HepG2 (cell line): ENCODE measurements around the gene PHF19. TPM values are rescaled to one million over a fixed set of nuclear protein-coding genes. Genes with fewer than 3 reads are reported as not detected.

Experiments used
- ATAC-seq: fragments of 200-7000 bp; cut with Tn5 transposase; 3 replicates; pipeline ENCODE4 v1.9.1; 2020; ENCODE audit warnings: mild to moderate bottlenecking, moderate library complexity
- BruUV-seq: library from RNA; stranded (reverse); fragments of 400-500 nt; replicated peaks from 2 replicates; lab custom pipeline; 2021; lab: Mats Ljungman, UMichigan
- CTCF ChIA-PET: fragments of 300-600 bp; formaldehyde crosslinking; extraction: SDS; loops from one replicate; lab custom pipeline; 2021; ENCODE audit warnings: low total read pairs, inconsistent platforms, low intra/inter-chr PET ratio; lab: Yijun Ruan, JAX
- POLR2A ChIA-PET: fragments of 350-600 bp; sonication (Branson Sonifier 250); formaldehyde crosslinking; loops from one replicate; lab custom pipeline; 2020; ENCODE audit warnings: antibody characterized with exemption, inconsistent platforms; lab: Yijun Ruan, JAX
- DNase-seq: peaks from one replicate; pipeline ENCODE4 v3.0.0-alpha.2; 2015; ENCODE audit warnings: low spot score
- FAIRE-seq: peaks from 3 replicates; lab custom pipeline; 2011; peaks lifted over from hg19 to GRCh38; lab: Jason Lieb, UNC
- H2AFZ ChIP-seq: one replicate; pipeline ENCODE4 v1.6.1; 2011; ENCODE audit warnings: low read length, inconsistent platforms
- H3K27ac ChIP-seq: fragments of 300-600 bp; 3 replicates; pipeline ENCODE4 v1.8.0; 2011; ENCODE audit warnings: mixed run types, mild to moderate bottlenecking, mixed read lengths, low read length, inconsistent platforms; ENCODE audit not compliant: insufficient read depth; ENCODE audit errors: extremely low read length
- H3K27me3 ChIP-seq, 2 experiments: fragments of 200-600 bp in 1 of 2; 2 replicates in 1 of 2; 3 replicates in 1 of 2; pipeline versions ENCODE4 v1.6.0 to v1.8.0; 2011; ENCODE audit warnings: low read length in 2 of 2, mild to moderate bottlenecking in 2 of 2, moderate library complexity in 2 of 2, inconsistent platforms in 1 of 2; ENCODE audit not compliant: insufficient read depth in 2 of 2, control insufficient read depth in 1 of 2
- H3K36me3 ChIP-seq, 2 experiments: fragments of 200-600 bp in 1 of 2; replicated peaks in 1 of 2; 2 replicates in 1 of 2; 3 replicates in 1 of 2; pipeline versions ENCODE4 v1.5.1 to v1.8.0; 2011; ENCODE audit warnings: low read length in 2 of 2, inconsistent platforms in 1 of 2; ENCODE audit not compliant: insufficient read depth in 2 of 2, control insufficient read depth in 1 of 2
- H3K4me1 ChIP-seq: 2 replicates; pipeline ENCODE4 v1.5.1; 2012; ENCODE audit warnings: low read length, inconsistent platforms; ENCODE audit not compliant: insufficient read depth
- H3K4me2 ChIP-seq: 2 replicates; pipeline ENCODE4 v1.6.0; 2011; ENCODE audit warnings: low read depth, low read length, inconsistent platforms
- H3K4me3 ChIP-seq, 3 experiments: fragments of 200-600 bp in 1 of 3; sonication (generic), shearing (Covaris generic) in 1 of 3; replicated peaks in 1 of 3; 2 replicates each; pipeline ENCODE4 v1.5.1; 2011 to 2016; ENCODE audit warnings: low read length in 3 of 3, inconsistent platforms in 2 of 3, low read depth in 2 of 3, mild to moderate bottlenecking in 2 of 3, control low read depth in 1 of 3, mixed read lengths in 1 of 3; ENCODE audit not compliant: insufficient read depth in 1 of 3
- H3K79me2 ChIP-seq: one replicate; pipeline ENCODE4 v1.6.1; 2011; ENCODE audit warnings: low read length, inconsistent platforms; ENCODE audit not compliant: insufficient read depth
- H3K9ac ChIP-seq: 2 replicates; pipeline ENCODE4 v1.6.0; 2011; ENCODE audit warnings: mild to moderate bottlenecking, low read depth, low read length, inconsistent platforms; ENCODE audit not compliant: insufficient read depth
- H3K9me3 ChIP-seq: 2 replicates; pipeline ENCODE4 v1.5.1; 2012; ENCODE audit warnings: mild to moderate bottlenecking, low read length
- H4K20me1 ChIP-seq: 2 replicates; pipeline ENCODE4 v1.6.0; 2011; ENCODE audit warnings: inconsistent platforms, mild to moderate bottlenecking, low read length, moderate library complexity; ENCODE audit not compliant: insufficient read depth
- MTF2 ChIP-seq: sonication (generic); formaldehyde crosslinking; IDR thresholded peaks from 2 replicates; pipeline ENCODE4 v1.5.0; 2020; ENCODE audit warnings: missing genetic modification reagents, borderline replicate concordance
- SCMH1 ChIP-seq: sonication (generic); formaldehyde crosslinking; IDR thresholded peaks from 2 replicates; pipeline ENCODE4 v1.9.0; 2021; ENCODE audit warnings: missing genetic modification reagents, mild to moderate bottlenecking, borderline replicate concordance
- TCF12 ChIP-seq, 2 experiments: fragments of 450-650 bp in 1 of 2; sonication (generic) in 1 of 2; formaldehyde crosslinking in 1 of 2; IDR thresholded peaks; 2 replicates each; pipeline versions ENCODE4 v1.6.1 to v1.8.0; 2017 to 2022; ENCODE audit warnings: antibody characterized with exemption in 1 of 2, mild to moderate bottlenecking in 1 of 2, missing genetic modification reagents in 1 of 2, moderate library complexity in 1 of 2
- ZNF12 ChIP-seq: sonication (generic); formaldehyde crosslinking; IDR thresholded peaks from 2 replicates; pipeline ENCODE4 v1.5.0; 2020; ENCODE audit warnings: missing genetic modification reagents
- ZNF296 ChIP-seq: sonication (generic); formaldehyde crosslinking; conservative IDR thresholded peaks from 2 replicates; pipeline ENCODE4 v1.5.0; 2020; ENCODE audit warnings: mild to moderate bottlenecking, missing genetic modification reagents
- WGBS: methylation state at CpG from one replicate; pipeline ENCODE4 v1.1.6; 2017; ENCODE audit warnings: low lambda C conversion rate; 5-methylcytosine and 5-hydroxymethylcytosine counted together
- in situ Hi-C: cut with HindIII; loops from 2 replicates; pipeline ENCODE4 v1.10.0; 2017; ENCODE audit warnings: low pct_unique_long_range_greater_than_20kb; ENCODE audit not compliant: extremely low pct_ligation_motif_present
- intact Hi-C: fragments of 100-400 bp; cut with micrococcal nuclease; formaldehyde crosslinking; loops from one replicate; pipeline ENCODE4 v1.10.0; 2022; ENCODE audit not compliant: unreplicated experiment
- polyA plus RNA-seq, 8 experiments: library from polyadenylated mRNA; depleted of rRNA in 3 of 8; stranded (reverse) in 7 of 8; unstranded in 1 of 8; fragments of >200 nt; fragmentation: Illumina TruSeq in 4 of 8; extraction: Trizol in 4 of 8; gene quantifications; 2 replicates each; pipeline versions ENCODE4 v1.2.1 to v1.2.3, GENCODE V29; 2011 to 2016; ENCODE audit warnings: low read depth in 4 of 8, missing spikeins in 1 of 8, mixed read lengths in 1 of 8; ENCODE audit not compliant: insufficient read depth in 1 of 8
- total RNA-seq, 5 experiments: library from RNA; depleted of rRNA; stranded (reverse); fragments of >200 nt; fragmentation: Illumina TruSeq; extraction: Trizol; gene quantifications; 2 replicates each; pipeline ENCODE4 v1.2.3, GENCODE V29; 2016; ENCODE audit warnings: low read depth in 1 of 5
- TF ChIP-seq, protein P1 (sequence below): sonication (generic); formaldehyde crosslinking; IDR thresholded peaks from 2 replicates; pipeline ENCODE4 v1.4.0; 2020; ENCODE audit warnings: missing genetic modification reagents
- TF ChIP-seq, protein P2 (sequence below): IDR thresholded peaks from 2 replicates; pipeline ENCODE4 v1.6.1; 2016

Gene PHF19
- total and polyA plus RNA-seq, 2 of the 13 experiments (the other 11 are each of a cell fraction or from before 2014, with no cell fraction given) = 29.7 to 41.3 TPM

DNA sequence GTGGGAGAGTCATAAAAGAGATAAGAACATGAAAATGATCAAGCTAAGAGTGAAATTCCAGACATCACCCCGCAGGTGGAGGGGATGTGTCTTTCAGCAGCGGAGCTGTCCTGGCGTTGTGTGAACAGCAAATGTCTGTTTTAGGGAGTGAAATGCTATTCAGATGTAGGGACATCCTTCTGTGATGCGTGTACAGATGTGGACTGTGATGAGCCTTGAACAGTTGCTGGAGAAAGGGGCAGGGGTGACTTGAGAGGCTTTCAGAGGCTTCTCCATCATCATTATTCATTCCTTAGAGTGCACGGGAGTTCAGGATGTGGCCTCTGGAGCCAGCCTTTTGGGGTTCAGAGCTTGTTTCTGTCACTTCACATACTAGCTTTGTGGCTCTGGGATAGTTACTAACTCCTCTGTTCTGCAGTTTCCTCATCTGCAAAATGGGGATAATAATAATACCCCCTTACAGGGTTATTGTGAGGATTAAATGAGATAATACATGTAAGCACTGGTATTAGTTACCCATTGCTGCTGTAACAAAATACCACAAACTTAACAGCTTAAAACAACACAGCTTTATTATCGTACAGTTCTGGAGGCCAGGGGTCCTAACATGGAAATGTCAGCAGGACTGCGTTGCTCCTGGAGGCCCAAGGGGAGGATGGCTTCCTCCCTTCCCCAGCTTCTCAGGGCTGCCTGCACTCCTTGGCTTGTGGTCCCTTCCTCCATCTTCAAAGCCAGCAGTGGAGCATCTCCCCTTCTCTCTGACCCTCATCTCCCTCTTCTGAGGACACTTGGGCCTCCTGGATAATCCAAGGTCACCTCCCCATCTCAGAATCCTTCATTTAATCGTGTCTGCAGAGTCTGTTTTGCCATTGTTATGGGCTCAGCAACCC lies 40.2 kb upstream of the PHF19 start:
- TF ChIP-seq TCF12 (IDR thresholded peaks at IDR 0.05) (no peak), TCF12 (CRISPR knock-in tag; IDR thresholded peaks at IDR 0.05) (no peak), MTF2 (CRISPR knock-in tag) (no peak), ZNF296 (CRISPR knock-in tag) (no peak), ZNF12 (peak; percentile 71; the same call in 1 of the 2 replicates), SCMH1 (CRISPR knock-in tag) (no peak)
- TF ChIP-seq, protein P1, sequence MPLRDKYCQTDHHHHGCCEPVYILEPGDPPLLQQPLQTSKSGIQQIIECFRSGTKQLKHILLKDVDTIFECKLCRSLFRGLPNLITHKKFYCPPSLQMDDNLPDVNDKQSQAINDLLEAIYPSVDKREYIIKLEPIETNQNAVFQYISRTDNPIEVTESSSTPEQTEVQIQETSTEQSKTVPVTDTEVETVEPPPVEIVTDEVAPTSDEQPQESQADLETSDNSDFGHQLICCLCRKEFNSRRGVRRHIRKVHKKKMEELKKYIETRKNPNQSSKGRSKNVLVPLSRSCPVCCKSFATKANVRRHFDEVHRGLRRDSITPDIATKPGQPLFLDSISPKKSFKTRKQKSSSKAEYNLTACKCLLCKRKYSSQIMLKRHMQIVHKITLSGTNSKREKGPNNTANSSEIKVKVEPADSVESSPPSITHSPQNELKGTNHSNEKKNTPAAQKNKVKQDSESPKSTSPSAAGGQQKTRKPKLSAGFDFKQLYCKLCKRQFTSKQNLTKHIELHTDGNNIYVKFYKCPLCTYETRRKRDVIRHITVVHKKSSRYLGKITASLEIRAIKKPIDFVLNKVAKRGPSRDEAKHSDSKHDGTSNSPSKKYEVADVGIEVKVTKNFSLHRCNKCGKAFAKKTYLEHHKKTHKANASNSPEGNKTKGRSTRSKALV (CRISPR knock-in tag) = no peak
- TF ChIP-seq, protein P2, sequence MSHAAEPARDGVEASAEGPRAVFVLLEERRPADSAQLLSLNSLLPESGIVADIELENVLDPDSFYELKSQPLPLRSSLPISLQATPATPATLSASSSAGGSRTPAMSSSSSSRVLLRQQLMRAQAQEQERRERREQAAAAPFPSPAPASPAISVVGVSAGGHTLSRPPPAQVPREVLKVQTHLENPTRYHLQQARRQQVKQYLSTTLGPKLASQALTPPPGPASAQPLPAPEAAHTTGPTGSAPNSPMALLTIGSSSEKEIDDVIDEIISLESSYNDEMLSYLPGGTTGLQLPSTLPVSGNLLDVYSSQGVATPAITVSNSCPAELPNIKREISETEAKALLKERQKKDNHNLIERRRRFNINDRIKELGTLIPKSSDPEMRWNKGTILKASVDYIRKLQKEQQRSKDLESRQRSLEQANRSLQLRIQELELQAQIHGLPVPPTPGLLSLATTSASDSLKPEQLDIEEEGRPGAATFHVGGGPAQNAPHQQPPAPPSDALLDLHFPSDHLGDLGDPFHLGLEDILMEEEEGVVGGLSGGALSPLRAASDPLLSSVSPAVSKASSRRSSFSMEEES (CRISPR knock-in tag) = no peak
- ATAC-seq (no peak), DNase-seq (no peak), FAIRE-seq (no peak)
- H3K9me3 ChIP-seq = no peaks in the 10 kb centered on the region
- H3K4me2 ChIP-seq = no peak overlapping the region
- no peaks in the 10 kb centered on the region for H4K20me1 ChIP-seq
- H3K9ac ChIP-seq = no peak overlapping the region
- BruUV-seq = no TSS peak
- intact Hi-C loops = no loop called here
- H3K27me3 ChIP-seq = no peaks in the 10 kb centered on the region; a peak in 1 of 5 replicates
- in situ Hi-C loops = no loop called here
- no peaks in the 10 kb centered on the region for H3K36me3 ChIP-seq
- H3K4me3 ChIP-seq = no peak overlapping the region
- H2AFZ ChIP-seq = no peak overlapping the region
- 69% methylated on average over 8 of the region's 8 CpGs for WGBS
- H3K4me1 ChIP-seq = peaks cover 35% of the 10 kb centered on the region
- ChIA-PET CTCF (no interaction called here), POLR2A (interaction anchor here (1.0 kb wide), 1 partner anchor 124 kb away, joined by 3 read pairs; the partner anchor contains the start of gene FBXW2)
- no peak overlapping the region for H3K27ac ChIP-seq
- no peaks in the 10 kb centered on the region for H3K79me2 ChIP-seq
